BLaER1 treated with 17β-estradiol and CSF1 and Interleukin-3, amounts not matched to agents 10 nM and 100 nM (cell line): ENCODE data around the gene VTI1B.
A peak's percentile ranks its signal among the peaks of the same experiment; 100 is the strongest.
"Not testable (repeated sequence)": the region's sequence is repeated elsewhere in the genome, so short reads cannot be mapped to it uniquely, and the experiment has no call there.

Experiments
- H3K27ac ChIP-seq, 11 experiments: shearing (Covaris generic); formaldehyde crosslinking; 2 replicates each; pipeline ENCODE4 v1.8.1; 2022
- H3K27me3 ChIP-seq, 11 experiments: shearing (Covaris generic); formaldehyde crosslinking; 2 replicates each; pipeline ENCODE4 v1.8.1; 2022
- H3K36me3 ChIP-seq, 11 experiments: shearing (Covaris generic); formaldehyde crosslinking; 2 replicates each; pipeline ENCODE4 v1.8.1; 2022
- H3K4me1 ChIP-seq, 10 experiments: shearing (Covaris generic); formaldehyde crosslinking; 2 replicates each; pipeline ENCODE4 v1.8.1; 2022
- H3K4me2 ChIP-seq, 11 experiments: shearing (Covaris generic); formaldehyde crosslinking; 2 replicates each; pipeline ENCODE4 v1.8.1; 2022
- H3K4me3 ChIP-seq, 10 experiments: shearing (Covaris generic); formaldehyde crosslinking; 2 replicates each; pipeline ENCODE4 v1.8.1; 2022
- H3K9ac ChIP-seq, 11 experiments: shearing (Covaris generic); formaldehyde crosslinking; 2 replicates each; pipeline ENCODE4 v1.8.1; 2022
- H3K9me3 ChIP-seq, 11 experiments: shearing (Covaris generic); formaldehyde crosslinking; replicated peaks in 1 of 11; 2 replicates each; pipeline ENCODE4 v1.8.1; 2022
- H4K20me1 ChIP-seq, 11 experiments: shearing (Covaris generic); formaldehyde crosslinking; 2 replicates each; pipeline ENCODE4 v1.8.1; 2022
- Cebpa-rat ChIP-seq, 11 experiments: shearing (Covaris generic); IDR thresholded peaks; 2 replicates each; pipeline ENCODE4 v1.8.1; 2022

VTI1B gene

GRCh38 chr14:67609642-67610310 lies 64.7 kb downstream of the VTI1B start:
- H3K4me3 ChIP-seq: no peak overlapping the region
- H3K27ac ChIP-seq: no peak overlapping the region
- no peaks in the 10 kb centered on the region for H3K9me3 ChIP-seq
- H3K9ac ChIP-seq: no peak overlapping the region
- no peaks in the 10 kb centered on the region for H3K27me3 ChIP-seq
- no peak overlapping the region for H3K4me2 ChIP-seq
- no peak for TF ChIP-seq Cebpa-rat (IDR thresholded peaks at IDR 0.05)
- no peaks in the 10 kb centered on the region for H3K36me3 ChIP-seq
- no peaks in the 10 kb centered on the region for H4K20me1 ChIP-seq
- H3K4me1 ChIP-seq: peaks cover 0 to 6% (median 0%) of the 10 kb centered on the region in 10 experiments; a peak in 2 of 20 replicates

DNA sequence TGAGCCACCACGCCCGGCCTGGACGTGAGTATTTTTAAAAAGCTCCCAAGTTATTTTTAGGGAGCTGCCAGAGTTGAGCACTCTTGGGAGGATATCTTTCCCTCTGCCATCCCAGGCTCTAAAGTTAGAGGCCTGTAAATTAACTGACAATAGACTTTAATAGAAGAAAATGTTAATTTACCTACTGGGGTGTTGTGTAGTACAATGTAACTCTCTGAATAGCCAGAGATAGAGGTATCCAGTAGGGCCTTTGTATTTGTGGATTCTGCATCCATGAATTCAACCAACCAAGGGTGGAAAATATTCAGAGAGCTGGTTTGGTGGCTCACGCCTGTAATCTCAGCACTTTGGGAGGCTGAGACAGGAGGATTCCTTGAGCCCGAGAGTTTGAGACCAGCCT lies 66.8 kb downstream of the VTI1B start:
- H3K36me3 ChIP-seq: no peaks in the 10 kb centered on the region
- peaks cover 0 to 9% (median 6%) of the 10 kb centered on the region in 10 experiments; a peak in 12 of 20 replicates for H3K4me1 ChIP-seq
- no peaks in the 10 kb centered on the region; a peak in 1 of 22 replicates for H3K9me3 ChIP-seq
- no peak overlapping the region for H3K4me2 ChIP-seq
- TF ChIP-seq Cebpa-rat (IDR thresholded peaks at IDR 0.05): no peak
- no peak overlapping the region for H3K27ac ChIP-seq
- no peaks in the 10 kb centered on the region for H3K27me3 ChIP-seq
- H3K9ac ChIP-seq: no peak overlapping the region
- H3K4me3 ChIP-seq: no peak overlapping the region
- H4K20me1 ChIP-seq: no peaks in the 10 kb centered on the region

- Histone ChIP-seq H3K27ac (no peak overlapping the region), H3K4me1 (peaks cover 0 to 21% (median 7%) of the 10 kb centered on the region in 10 experiments; a peak in 13 of 20 replicates), H3K9me3 (peaks cover 20 to 28% (median 27%) of the 10 kb centered on the region in 11 experiments), H3K4me2 (peak overlapping the region in 10 of 11 experiments; percentile 7 to 39 (median 24); a peak in 12 of 22 replicates), H3K4me3 (no peak overlapping the region), H4K20me1 (no peaks in the 10 kb centered on the region), H3K9ac (no peak overlapping the region), H3K36me3 (no peaks in the 10 kb centered on the region), H3K27me3 (peaks cover 4 to 21% (median 15%) of the 10 kb centered on the region in 11 experiments; a peak in 15 of 22 replicates)
- TF ChIP-seq Cebpa-rat (IDR thresholded peaks at IDR 0.05): no peak
Measured at GRCh38 chr14:67602995-67603545, 71.4 kb downstream of the VTI1B start.

GRCh38 chr14:67602076-67602475 lies 72.4 kb downstream of the VTI1B start:
- Histone ChIP-seq H3K4me1 (peaks cover 0 to 21% (median 7%) of the 10 kb centered on the region in 10 experiments; a peak in 13 of 20 replicates), H3K27ac (no peak overlapping the region), H3K27me3 (peaks cover 4 to 21% (median 15%) of the 10 kb centered on the region in 11 experiments; a peak in 15 of 22 replicates), H3K9me3 (peaks cover 20 to 28% (median 27%) of the 10 kb centered on the region in 11 experiments), H3K4me2 (peak overlapping the region in 1 of 11 experiments; percentile 39; a peak in 1 of 22 replicates), H4K20me1 (no peaks in the 10 kb centered on the region), H3K4me3 (no peak overlapping the region), H3K36me3 (no peaks in the 10 kb centered on the region), H3K9ac (no peak overlapping the region)
- no peak for TF ChIP-seq Cebpa-rat (IDR thresholded peaks at IDR 0.05)

- Histone ChIP-seq H3K4me3 (peak overlapping the region in 9 of 10 experiments; percentile 64 to 79 (median 72); a peak in 16 of 20 replicates), H3K4me2 (peak overlapping the region in 9 of 11 experiments; percentile 32 to 67 (median 59); a peak in 10 of 22 replicates), H3K27ac (peak overlapping the region in 7 of 11 experiments; percentile 34 to 60 (median 45); a peak in 7 of 22 replicates), H3K4me1 (peaks cover 0 to 21% (median 7%) of the 10 kb centered on the region in 10 experiments; a peak in 13 of 20 replicates), H3K27me3 (peaks cover 4 to 21% (median 15%) of the 10 kb centered on the region in 11 experiments; a peak in 15 of 22 replicates), H3K9me3 (peaks cover 20 to 28% (median 27%) of the 10 kb centered on the region in 11 experiments), H3K9ac (peak overlapping the region in 5 of 11 experiments; percentile 62 to 77 (median 75); a peak in 1 of 22 replicates)
- not testable (repeated sequence) for H4K20me1 ChIP-seq, H3K36me3 ChIP-seq
Measured at GRCh38 chr14:67600562-67600974, 73.9 kb downstream of the VTI1B start.

GRCh38 chr14:67599698-67600561 lies 74.5 kb downstream of the VTI1B start, which contains the start of gene PIGH:
TSS of gene PIGH (minus strand) at chr14:67600268. CDS start at chr14:67600203, 65 bp downstream.
- Histone ChIP-seq H3K27ac (peak within 1 kb of the TSS in 10 of 11 experiments; percentile 26 to 60 (median 54); a peak in 17 of 22 replicates), H4K20me1 (no peaks in the 10 kb centered on the region), H3K27me3 (peaks cover 4 to 21% (median 15%) of the 10 kb centered on the region in 11 experiments; a peak in 15 of 22 replicates)

More at GRCh38 chr14:67599698-67600561, 74.5 kb downstream of the VTI1B start, which contains the start of gene PIGH:
- Histone ChIP-seq H3K4me2 (peak within 1 kb of the TSS; percentile 43 to 71 (median 62)), H3K4me1 (peaks cover 0 to 21% (median 7%) of the 10 kb centered on the region in 10 experiments; a peak in 13 of 20 replicates), H3K9me3 (peaks cover 20 to 28% (median 27%) of the 10 kb centered on the region in 11 experiments), H3K36me3 (no peaks in the 10 kb centered on the region), H3K4me3 (peak within 1 kb of the TSS; percentile 64 to 79 (median 72)), H3K9ac (peak within 1 kb of the TSS; percentile 62 to 78 (median 75))
- no peak for TF ChIP-seq Cebpa-rat (IDR thresholded peaks at IDR 0.05)
